ENCODE measurements around the gene RABIF.

The RABIF gene

GRCh38 chr1:202880961-202881460 is 7.9 kb downstream of the RABIF start:
- Histone ChIP-seq H4K20me1 (ENCODE audit: insufficient read depth, low read length) (peaks cover 13% of the 10 kb centered on the region), H3K4me2 (ENCODE audit: insufficient read depth, low read length) (no peak overlapping the region), H3K4me1 (ENCODE audit: insufficient read depth, low read length) (0 out of 2 replicates have a peak, but pooled peaks cover 5% of the 10 kb centered on the region), H3K27ac (ENCODE audit: low read length) (no peak overlapping the region), H3K36me3 (ENCODE audit: insufficient read depth, low read length) (peaks cover 40% of the 10 kb centered on the region), H3K4me3 (ENCODE audit: low read depth in 1 of 2, low read length in 2 of 2) (no peak overlapping the region), H3K9ac (ENCODE audit: low read depth, low read length) (no peak overlapping the region), H3K27me3 (ENCODE audit: insufficient read depth, low read length, poor library complexity) (no peaks in the 10 kb centered on the region), H3K9me3 (ENCODE audit: insufficient read depth, low read length, severe bottlenecking) (no peaks in the 10 kb centered on the region), H3K79me2 (ENCODE audit: insufficient read depth, low read length) (peaks cover 31% of the 10 kb centered on the region), H2AFZ (ENCODE audit: low read depth, low read length) (no peak overlapping the region)
- no peak for ATAC-seq (ENCODE audit: insufficient read depth, low read depth)
- DNase-seq = no peak
- no peak for TF ChIP-seq EZH2 (IDR thresholded peaks at IDR 0.05; ENCODE audit: borderline replicate concordance, low read depth, low read length, severe bottlenecking)

GRCh38 chr1:202880062-202880461 is 8.9 kb downstream of the RABIF start:
- Histone ChIP-seq H4K20me1 (ENCODE audit: insufficient read depth, low read length) (peaks cover 13% of the 10 kb centered on the region), H3K9me3 (ENCODE audit: insufficient read depth, low read length, severe bottlenecking) (no peaks in the 10 kb centered on the region), H3K27me3 (ENCODE audit: insufficient read depth, low read length, poor library complexity) (no peaks in the 10 kb centered on the region), H3K4me2 (ENCODE audit: insufficient read depth, low read length) (no peak overlapping the region), H3K27ac (ENCODE audit: low read length) (no peak overlapping the region), H2AFZ (ENCODE audit: low read depth, low read length) (no peak overlapping the region), H3K9ac (ENCODE audit: low read depth, low read length) (no peak overlapping the region), H3K79me2 (ENCODE audit: insufficient read depth, low read length) (peaks cover 24% of the 10 kb centered on the region), H3K4me3 (ENCODE audit: low read depth in 1 of 2, low read length in 2 of 2) (no peak overlapping the region), H3K36me3 (ENCODE audit: insufficient read depth, low read length) (peaks cover 37% of the 10 kb centered on the region), H3K4me1 (ENCODE audit: insufficient read depth, low read length) (no peaks in the 10 kb centered on the region)
- DNase-seq (no peak), ATAC-seq (ENCODE audit: insufficient read depth, low read depth) (no peak)
- TF ChIP-seq CTCF (IDR thresholded peaks at IDR 0.05; ENCODE audit: borderline replicate concordance, extremely low read depth, low read length, poor library complexity, severe bottlenecking) = no peak

- Histone ChIP-seq H3K4me1 (ENCODE audit: insufficient read depth, low read length) (no peaks in the 10 kb centered on the region), H4K20me1 (ENCODE audit: insufficient read depth, low read length) (peaks cover 9% of the 10 kb centered on the region; the same call in 1 of the 2 replicates), H3K79me2 (ENCODE audit: insufficient read depth, low read length) (peaks cover 15% of the 10 kb centered on the region), H3K4me2 (ENCODE audit: insufficient read depth, low read length) (no peak overlapping the region), H3K9ac (ENCODE audit: low read depth, low read length) (no peak overlapping the region), H3K36me3 (ENCODE audit: insufficient read depth, low read length) (peaks cover 32% of the 10 kb centered on the region), H2AFZ (ENCODE audit: low read depth, low read length) (no peak overlapping the region), H3K9me3 (ENCODE audit: insufficient read depth, low read length, severe bottlenecking) (no peaks in the 10 kb centered on the region), H3K4me3 (ENCODE audit: low read depth in 1 of 2, low read length in 2 of 2) (no peak overlapping the region), H3K27ac (ENCODE audit: low read length) (no peak overlapping the region), H3K27me3 (ENCODE audit: insufficient read depth, low read length, poor library complexity) (no peaks in the 10 kb centered on the region)
- DNase-seq (no peak), ATAC-seq (ENCODE audit: insufficient read depth, low read depth) (no peak)
- TF ChIP-seq EZH2 (IDR thresholded peaks at IDR 0.05; ENCODE audit: borderline replicate concordance, low read depth, low read length, severe bottlenecking) (no peak), CTCF (IDR thresholded peaks at IDR 0.05; ENCODE audit: borderline replicate concordance, extremely low read depth, low read length, poor library complexity, severe bottlenecking) (no peak)
Observed at GRCh38 chr1:202879128-202879527, 9.8 kb downstream of the RABIF start.

- Histone ChIP-seq H3K4me1 (ENCODE audit: insufficient read depth, low read length) (no peaks in the 10 kb centered on the region), H3K9me3 (ENCODE audit: insufficient read depth, low read length, severe bottlenecking) (no peaks in the 10 kb centered on the region), H3K79me2 (ENCODE audit: insufficient read depth, low read length) (no peaks in the 10 kb centered on the region), H4K20me1 (ENCODE audit: insufficient read depth, low read length) (no peaks in the 10 kb centered on the region), H3K4me2 (ENCODE audit: insufficient read depth, low read length) (no peak overlapping the region), H3K36me3 (ENCODE audit: insufficient read depth, low read length) (peaks cover 3% of the 10 kb centered on the region; the same call in 1 of the 2 replicates), H3K27ac (ENCODE audit: low read length) (no peak overlapping the region), H3K4me3 (ENCODE audit: low read depth in 1 of 2, low read length in 2 of 2) (no peak overlapping the region), H3K27me3 (ENCODE audit: insufficient read depth, low read length, poor library complexity) (no peaks in the 10 kb centered on the region), H3K9ac (ENCODE audit: low read depth, low read length) (no peak overlapping the region), H2AFZ (ENCODE audit: low read depth, low read length) (no peak overlapping the region)
- ATAC-seq (ENCODE audit: insufficient read depth, low read depth) (no peak), DNase-seq (no peak)
- TF ChIP-seq EZH2 (IDR thresholded peaks at IDR 0.05; ENCODE audit: borderline replicate concordance, low read depth, low read length, severe bottlenecking) (no peak), CTCF (IDR thresholded peaks at IDR 0.05; ENCODE audit: borderline replicate concordance, extremely low read depth, low read length, poor library complexity, severe bottlenecking) (no peak)
Observed at GRCh38 chr1:202873026-202873425, 15.9 kb downstream of the RABIF start.

Measured in DND-41 (cell line).